ENCODE measurements around the gene CPTP.
A peak's percentile ranks its signal among the peaks of the same experiment; 100 is the strongest.

The CPTP gene

DNA sequence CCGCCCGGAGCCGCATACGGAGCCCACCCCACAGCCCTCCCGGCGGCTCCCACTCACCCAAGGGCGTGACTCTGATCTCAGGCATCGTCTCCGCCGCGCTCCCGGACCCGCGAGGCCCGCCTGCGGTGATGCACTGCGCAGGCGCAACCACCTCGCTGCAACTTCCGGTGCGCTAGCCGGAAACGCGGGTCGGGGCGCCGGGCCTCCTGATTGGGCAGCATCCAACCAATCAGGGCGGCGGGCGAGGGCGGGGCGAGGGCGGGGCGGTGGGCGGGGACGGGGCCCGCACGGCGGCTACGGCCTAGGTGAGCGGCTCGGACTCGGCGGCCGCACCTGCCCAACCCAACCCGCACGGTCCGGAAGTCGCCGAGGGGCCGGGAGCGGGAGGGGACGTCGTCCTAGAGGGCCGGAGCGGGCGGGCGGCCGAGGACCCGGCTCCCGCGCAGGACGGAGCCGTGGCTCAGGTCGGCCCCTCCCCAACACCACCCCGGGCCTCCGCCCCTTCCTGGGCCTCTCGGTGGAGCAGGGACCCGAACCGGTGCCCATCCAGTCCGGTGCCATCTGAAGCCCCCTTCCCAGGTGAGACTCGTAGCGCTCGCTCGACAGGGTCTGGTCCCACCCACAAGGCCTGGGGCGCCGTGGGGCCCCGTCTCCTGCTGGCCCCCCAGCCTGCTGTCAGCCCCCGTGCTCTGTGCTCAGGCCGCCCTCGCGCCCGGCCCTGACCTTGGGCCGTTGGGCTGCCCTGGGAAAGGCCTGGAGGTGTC lies at the start of gene CPTP, which contains the start of gene INTS11:
TSS of gene CPTP (plus strand) at position 279 of the 764 bp plus-strand sequence. CDS start 2,109 bp downstream, outside the sequence.
TSS of gene INTS11 (minus strand) at position 137 of the 764 bp plus-strand sequence. CDS start at position 85, 52 bp downstream.
- DNase-seq: peak; percentile 96 to 97

DNA sequence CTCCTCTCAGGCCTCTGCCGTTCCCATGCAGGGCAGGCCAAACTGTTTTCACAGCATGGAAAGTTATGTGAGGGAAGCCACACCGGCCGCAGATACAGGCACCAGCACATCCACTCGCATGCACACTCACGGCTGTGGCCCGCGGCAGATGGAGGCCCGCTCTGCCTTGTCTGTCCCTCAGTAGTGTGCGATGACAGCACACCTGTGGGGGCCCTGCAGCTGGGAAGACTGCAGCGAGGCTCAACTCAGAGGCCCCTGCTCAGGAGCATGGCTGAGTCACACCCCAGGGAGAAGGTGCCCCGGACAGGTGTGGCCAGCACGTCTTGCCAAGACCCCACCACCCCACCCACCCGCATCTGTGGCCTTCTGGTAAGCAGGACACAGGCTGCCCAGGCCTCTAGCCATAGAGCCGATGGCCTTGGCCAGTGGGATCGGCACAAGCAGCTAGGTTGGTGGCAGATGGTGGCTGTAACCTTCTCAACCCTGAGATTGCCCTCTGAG lies 49.6 kb upstream of the CPTP start:
- no peak for DNase-seq

DNA sequence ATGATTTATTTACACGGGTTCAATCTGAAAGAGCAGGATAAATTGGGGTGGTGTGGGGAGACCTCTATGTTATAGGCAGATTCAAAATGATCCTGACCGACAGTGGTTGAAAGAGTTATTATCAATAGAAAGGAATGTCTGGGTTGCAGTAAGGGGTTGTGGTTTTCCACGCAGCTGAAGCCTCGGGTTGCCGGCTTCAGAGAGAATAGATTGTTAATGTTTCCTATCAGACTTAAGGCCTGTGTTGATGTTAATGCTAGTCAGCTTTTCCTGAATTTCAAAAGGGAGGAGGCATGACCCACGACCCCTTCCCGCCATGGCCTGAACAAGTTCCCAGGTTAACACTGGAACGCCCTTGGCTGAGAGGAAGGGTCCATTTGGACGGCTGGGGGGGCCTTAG lies 48.8 kb upstream of the CPTP start:
- no peak for DNase-seq

DNA sequence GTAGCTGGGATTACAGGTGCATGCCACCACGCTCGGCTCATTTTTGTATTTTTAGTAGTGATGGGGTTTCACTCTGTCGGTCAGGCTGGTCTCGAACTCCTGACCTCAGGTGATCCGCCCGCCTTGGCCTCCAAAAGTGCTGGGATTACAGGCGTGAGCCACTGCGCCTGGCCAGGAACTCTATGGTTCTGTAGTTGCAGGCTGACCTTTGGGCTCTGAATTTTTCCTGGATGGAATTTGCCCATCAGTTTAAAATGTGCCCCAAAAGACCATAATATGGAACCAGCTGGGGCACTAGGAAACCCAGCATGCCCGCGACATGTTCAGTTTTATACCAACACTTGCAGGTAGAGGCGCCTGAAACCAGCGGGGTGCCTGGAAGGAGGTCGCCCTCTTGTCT lies 46.0 kb upstream of the CPTP start:
- DNase-seq: no peak

DNA sequence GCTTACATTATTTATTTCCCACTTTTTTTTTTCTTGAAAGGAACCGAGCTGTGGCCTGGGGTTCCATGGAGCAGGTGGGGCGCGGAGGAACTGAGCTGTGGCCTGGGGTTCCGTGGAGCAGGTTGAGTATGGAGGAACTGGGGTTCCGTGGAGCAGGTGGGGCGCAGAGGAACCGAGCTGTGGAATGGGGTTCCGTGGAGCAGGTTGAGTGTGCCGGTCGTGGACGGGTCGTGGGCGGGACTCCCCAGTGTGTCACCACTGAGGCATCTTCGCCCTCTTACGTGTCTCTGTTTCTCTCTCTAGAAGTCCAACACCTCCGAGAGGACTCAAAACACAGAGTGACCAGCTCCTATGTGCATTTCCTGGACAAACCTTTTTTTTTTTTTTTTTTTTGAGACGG lies 45.6 kb upstream of the CPTP start:
- no peak for DNase-seq

DNA sequence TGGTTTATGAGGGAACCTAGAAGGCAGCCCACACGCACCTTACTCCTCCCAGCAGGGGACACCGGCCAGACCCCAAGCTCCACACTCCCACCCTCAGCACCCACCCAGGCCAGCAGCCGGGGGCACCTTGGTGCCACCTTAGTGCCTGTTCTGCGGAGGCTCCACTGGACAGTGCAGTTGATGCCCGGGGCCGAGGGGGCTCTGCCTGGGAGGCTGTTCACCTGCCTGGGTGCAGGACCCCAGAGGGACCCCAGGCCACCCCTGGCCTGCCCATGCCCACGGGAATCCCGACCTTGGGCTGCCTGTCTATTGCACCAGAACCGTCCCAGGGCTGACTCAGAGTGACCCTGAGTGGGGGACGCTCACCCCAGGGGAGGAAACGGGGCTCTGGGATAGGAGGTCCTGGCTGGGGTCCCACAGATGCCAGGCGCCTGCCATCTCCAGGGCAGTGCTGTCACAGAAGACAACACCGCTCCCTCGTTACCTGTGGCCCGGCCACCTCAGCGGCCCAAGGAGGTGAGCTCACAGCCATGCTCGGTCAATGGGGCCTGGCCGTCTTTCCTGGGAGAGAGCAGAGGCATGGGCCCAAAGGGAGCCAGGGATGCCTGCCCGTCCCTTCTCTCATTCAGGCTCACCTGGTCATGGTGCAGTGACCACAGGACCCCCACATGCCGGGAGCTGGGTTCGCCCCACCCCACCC lies 43.7 kb upstream of the CPTP start:
- no peak for DNase-seq

DNA sequence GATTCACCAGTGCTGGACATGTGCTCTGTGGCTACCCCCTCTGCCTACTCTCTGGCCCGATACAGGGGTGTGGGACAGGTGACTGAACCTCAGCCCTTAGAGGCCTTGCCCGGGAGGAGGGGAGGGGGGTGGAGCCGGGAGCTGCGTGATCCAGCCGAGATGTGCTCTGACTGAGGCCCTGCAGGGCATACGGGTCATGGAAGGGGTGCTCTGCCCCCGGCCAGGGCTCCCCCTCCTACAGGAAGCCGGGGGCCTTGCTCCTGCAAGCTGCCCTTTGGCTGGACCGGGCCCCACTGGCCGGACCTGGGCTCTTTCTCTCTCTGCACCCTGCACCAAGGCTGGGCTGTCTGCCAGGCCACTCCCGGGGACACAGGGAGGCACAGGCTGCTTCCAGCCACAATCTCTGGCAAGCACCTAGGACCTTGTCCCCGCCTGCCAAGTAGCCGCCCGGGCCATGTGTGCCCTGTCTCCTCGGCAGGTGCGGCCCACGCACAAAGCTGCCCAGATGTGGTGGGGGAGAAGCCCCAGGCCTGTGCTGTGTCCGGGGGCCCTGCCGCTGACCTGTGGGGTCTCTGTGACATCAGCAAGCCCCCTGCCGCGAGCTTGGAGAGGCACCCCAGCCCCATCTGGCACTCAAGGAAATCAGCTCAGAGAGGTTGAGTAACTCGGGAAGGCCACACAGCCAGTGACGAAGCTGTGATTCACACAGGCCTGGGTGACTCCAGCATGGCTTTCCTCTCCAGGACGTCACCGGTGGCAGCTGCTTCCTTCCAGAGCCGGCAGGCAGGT lies 42.9 kb upstream of the CPTP start:
- DNase-seq: no peak

DNA sequence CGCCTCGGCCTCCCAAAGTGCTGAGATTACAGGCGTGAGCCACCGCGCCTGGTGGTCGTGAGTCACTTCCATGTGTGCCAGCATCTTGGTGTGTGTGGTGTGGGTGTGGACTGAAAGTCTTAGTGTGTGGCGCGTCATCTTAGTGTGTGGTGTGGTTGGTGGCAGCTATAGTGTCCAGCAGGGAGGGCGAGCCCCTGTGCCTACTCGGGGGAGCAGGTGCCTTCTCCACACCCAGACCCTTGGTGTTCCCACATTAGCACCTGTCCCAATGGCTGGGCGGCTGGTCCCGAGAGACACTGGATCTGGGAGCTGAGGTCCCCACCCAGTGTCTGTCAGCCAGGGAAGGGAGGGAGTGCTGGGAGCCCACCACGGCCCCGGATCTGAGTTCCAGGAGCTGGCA lies 41.6 kb upstream of the CPTP start:
- DNase-seq: no peak

DNA sequence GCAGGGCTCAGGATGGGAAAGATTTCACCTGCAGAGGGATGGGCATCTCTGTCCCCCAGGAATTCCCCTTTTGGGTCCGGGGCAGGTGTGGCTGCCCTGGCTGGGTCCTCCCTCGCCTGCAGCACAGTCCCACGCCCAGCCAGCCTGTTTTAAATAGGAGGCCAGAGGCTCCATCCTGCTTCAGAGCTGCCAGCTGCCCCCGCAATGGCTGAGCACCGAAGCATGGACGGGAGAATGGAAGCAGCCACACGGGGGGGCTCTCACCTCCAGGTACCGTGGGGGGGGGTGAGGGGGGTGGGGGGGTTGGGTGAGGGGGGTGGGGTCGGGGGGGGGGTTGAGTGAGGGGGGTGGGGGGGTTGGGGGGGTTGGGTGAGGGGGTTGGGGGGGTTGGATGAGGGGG lies 40.8 kb upstream of the CPTP start:
- no peak for DNase-seq

DNA sequence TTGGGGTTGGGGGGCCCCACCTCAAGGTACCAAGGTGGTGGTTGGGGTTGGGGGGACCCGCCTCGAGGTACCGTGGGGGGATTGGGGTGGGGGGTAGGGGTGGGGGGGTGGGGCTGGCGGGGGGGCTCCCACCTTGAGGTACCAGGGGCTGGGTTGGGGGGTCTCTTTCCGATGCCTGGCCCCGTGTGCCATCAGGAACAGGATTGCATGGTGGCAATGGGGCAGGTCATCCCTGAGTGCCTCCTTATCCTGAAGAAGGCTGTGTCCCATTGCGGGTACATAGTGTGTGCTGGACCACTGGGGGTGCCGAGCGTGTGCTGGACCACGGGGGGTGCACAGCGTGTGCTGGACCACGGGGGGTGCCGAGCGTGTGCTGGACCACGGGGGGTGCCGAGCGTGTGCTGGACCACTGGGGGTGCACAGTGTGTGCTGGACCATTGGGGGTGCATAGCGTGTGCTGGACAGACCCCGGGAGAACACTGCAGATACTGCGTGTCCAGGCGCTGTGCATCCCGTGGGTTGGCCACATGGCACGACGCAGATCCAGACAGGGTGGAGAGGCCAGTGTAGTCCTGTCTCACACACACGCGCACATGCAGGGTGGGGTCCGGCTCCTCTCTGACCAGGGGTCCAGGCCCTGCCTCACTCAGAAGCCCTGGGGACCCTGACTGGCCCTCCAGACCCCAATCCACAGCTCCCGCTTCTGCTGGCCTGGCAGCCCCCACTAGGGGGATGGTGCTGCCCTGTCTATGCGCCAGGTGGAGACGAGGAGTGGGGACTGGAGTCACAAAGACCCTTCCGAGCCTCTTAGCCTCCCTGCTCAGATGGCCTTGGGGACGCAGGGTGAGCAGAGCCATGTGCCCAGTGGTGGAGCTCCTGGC lies 40.1 kb upstream of the CPTP start:
- DNase-seq: no peak

DNA sequence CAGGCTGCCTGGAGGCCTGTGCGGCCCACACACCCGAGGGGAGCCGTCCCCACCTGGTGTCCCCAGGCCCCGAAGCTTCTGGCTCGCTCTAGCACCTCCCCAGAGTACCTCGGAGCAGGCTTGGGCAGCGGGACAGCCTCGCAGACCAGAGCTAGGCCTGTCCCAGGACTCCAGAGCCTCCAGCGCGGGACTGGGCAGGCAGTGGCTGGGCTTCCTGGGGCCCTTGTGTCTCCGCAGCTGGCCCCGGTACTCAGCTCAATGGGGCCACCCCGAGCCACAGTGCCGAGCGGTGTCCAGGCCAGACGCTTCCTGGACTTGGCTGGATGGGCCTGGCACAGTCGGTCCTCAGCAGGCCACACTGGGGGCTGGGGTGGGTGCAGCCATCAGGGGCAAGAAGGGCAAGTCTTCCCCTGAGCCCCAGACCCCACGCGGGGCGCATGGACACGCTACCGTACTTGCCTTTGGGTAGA lies 39.5 kb upstream of the CPTP start:
- DNase-seq: no peak

DNA sequence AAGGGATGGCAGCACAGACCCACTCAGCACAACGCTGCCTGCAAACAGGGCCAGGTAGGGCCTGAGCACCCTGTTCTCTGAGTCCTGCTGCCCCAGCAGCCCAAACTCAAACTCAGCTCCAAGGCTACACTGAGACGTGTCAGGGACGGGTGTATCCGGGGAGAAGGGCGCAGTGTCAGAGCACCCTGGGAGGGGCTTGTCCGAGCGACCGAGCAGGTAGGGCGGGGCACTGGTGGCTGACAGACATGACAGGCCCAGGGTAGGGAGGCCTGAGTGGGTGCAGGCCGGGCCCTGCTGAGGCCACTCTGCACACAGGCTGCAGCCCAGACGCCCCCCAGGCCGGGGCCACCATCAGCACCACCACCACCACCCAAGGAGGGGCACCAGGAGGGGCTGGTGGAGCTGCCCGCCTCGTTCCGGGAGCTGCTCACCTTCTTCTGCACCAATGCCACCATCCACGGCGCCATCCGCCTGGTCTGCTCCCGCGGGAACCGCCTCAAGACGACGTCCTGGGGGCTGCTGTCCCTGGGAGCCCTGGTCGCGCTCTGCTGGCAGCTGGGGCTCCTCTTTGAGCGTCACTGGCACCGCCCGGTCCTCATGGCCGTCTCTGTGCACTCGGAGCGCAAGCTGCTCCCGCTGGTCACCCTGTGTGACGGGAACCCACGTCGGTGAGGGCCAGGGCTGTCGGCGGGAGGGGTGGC lies 38.8 kb upstream of the CPTP start:
- DNase-seq: no peak

DNA sequence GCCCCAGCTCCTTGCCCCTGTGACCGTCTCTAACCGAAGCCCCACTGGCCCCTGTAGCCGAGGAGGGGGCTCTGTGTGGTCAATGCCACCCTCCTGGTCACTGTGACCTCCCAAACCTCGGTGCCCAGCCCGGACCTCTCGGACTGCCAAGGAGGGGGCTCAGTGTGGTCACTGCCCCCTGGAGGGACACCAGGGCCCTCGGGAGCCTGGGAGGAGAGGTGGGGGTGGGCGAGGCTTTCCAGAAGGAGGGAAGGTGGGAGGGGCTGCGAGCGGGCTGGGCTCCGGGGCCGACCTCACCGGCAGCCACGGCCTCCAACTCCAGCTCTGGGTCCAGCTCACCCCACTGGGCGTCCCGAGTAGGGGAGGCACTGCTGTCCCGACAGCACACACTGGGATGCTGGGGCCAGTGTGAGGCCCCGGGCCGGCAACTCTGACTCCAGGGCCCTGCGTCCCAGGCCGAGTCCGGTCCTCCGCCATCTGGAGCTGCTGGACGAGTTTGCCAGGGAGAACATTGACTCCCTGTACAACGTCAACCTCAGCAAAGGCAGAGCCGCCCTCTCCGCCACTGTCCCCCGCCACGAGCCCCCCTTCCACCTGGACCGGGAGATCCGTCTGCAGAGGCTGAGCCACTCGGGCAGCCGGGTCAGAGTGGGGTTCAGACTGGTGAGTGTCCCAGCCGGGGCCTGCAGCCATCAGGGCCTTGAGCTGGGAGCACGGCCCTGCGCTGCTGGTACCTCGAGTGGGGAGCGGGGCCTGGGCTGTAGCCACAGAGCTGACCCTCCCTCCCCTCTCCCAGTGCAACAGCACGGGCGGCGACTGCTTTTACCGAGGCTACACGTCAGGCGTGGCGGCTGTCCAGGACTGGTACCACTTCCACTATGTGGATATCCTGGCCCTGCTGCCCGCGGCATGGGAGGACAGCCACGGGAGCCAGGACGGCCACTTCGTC lies 38.0 kb upstream of the CPTP start:
- no peak for DNase-seq

DNA sequence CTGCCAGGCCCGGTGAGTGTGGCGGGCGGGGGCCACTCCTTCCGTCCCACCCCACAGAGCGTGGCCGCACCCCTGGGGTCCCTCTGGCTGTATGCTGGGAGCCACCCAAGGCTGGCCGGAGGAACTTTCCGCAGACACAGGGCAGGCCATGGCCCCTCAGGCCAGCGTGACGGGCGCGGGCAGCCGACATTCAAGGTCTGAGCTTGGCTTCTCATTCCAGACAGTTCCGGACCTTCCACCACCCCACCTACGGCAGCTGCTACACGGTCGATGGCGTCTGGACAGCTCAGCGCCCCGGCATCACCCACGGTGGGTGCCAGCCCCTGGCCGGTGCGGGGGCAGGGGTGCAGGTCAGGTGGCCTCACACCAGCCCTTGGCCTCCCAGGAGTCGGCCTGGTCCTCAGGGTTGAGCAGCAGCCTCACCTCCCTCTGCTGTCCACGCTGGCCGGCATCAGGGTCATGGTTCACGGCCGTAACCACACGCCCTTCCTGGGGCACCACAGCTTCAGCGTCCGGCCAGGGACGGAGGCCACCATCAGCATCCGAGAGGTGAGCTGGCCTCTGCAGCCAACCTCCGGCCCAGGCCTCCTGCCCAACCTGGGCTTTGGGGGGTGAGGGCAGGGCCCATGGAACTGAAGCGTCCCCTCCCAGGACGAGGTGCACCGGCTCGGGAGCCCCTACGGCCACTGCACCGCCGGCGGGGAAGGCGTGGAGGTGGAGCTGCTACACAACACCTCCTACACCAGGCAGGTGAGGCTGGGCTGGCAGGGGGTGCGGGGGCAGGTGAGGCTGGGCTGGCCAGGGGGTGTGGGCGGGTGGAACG lies 37.1 kb upstream of the CPTP start:
- DNase-seq: no peak

DNA sequence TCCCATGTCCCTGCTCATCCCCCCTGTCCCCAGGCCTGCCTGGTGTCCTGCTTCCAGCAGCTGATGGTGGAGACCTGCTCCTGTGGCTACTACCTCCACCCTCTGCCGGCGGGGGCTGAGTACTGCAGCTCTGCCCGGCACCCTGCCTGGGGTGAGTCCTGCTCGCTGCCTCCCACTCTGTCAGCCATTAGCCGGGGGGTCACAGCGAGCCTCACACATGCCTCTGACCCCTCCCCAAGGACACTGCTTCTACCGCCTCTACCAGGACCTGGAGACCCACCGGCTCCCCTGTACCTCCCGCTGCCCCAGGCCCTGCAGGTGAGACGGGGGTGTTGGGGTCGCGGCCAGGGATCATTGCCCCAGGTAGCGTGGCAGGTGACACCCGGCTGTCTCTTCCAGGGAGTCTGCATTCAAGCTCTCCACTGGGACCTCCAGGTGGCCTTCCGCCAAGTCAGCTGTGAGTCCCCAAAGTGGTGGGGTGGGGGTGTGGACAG lies 34.3 kb upstream of the CPTP start:
- DNase-seq: peak; percentile 76 to 77

DNA sequence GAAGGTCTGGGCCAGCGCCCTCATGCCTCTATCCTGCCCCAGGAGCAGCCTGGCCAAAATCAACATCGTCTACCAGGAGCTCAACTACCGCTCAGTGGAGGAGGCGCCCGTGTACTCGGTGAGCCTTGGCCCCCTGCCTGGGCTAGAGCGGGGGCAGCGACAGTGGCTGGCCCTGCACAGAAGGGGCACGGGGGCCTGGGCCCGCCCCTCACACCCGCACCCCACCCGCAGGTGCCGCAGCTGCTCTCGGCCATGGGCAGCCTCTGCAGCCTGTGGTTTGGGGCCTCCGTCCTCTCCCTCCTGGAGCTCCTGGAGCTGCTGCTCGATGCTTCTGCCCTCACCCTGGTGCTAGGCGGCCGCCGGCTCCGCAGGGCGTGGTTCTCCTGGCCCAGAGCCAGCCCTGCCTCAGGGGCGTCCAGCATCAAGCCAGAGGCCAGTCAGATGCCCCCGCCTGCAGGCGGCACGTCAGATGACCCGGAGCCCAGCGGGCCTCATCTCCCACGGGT lies 33.5 kb upstream of the CPTP start:
- DNase-seq: no peak

DNA sequence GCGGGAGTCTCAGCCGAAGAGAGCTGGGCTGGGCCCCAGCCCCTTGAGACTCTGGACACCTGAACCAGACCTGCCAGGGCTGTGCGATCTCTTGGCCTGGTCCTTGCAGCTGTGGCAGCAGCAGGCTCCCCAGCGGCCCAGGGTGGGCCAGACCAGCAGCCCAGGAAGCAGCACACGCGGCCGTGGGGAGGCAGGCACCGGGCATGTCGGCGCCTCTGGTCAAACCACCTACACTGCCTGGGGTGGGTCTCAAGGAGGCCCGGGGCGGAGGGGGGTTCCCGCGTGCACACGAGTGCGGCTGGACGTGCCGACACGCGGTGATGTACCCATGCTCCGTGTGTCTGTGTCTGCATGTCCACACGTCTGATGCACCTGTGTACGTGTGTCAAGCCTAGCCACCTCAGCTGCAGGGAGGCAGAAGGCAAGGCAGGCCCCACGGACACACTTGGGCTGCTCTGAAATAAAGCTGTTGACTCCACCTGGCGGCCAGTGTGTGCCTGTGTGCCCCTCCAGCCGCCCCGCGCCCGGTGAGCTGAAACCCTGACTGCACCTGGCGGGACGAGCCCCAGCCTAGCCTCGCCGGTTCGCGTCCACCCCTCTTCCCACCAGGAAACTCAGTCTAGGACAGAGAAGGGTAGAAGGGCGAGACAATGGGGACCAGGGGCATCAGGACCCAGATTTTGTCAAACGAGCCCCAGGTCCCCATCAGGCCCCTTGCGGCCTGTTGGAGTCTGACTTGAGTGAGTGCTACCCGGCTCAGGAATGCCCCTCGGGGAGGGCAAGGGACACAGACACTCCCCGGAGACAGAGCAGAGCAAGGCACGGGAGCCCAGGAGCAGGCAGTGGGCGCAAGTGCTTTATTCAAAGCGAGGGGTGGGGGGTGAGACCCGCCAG lies 32.8 kb upstream of the CPTP start:
- peak; percentile 72 to 74 for DNase-seq

DNA sequence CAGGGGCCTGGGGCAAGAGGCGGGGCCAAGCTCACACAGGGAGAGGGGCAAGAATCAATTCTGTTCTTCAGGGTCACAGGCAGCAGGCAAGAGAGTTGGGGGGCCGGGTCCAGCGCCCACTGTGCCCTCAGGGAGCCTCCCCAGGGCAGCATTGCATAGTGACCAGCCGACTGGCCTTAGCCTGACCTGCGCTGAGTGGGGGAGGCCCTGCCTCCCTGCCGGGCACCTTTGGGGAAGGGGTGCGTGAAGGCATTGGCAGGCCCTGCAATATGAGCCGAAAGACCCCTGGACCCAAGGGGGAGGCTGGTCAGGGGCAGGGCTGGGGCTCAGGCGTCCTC lies 32.2 kb upstream of the CPTP start:
- DNase-seq: no peak

Data from stimulated activated CD4-positive, alpha-beta T cell treated with anti-CD3 and anti-CD28 coated beads, Interleukin-2, amount 100 ng/mL, for 24 hours (primary cell).